GM18868 (cell line): ENCODE results near the gene RIN3.
A peak's percentile ranks its signal among the peaks of the same experiment; 100 is the strongest.

Experiments
- ATAC-seq: cut with Tn5 transposase; IDR thresholded peaks from one replicate; pipeline ENCODE4 v1.9.1; 2021; ENCODE audit warnings: mild to moderate bottlenecking, moderate library complexity; ENCODE audit not compliant: unreplicated experiment

The RIN3 gene

DNA sequence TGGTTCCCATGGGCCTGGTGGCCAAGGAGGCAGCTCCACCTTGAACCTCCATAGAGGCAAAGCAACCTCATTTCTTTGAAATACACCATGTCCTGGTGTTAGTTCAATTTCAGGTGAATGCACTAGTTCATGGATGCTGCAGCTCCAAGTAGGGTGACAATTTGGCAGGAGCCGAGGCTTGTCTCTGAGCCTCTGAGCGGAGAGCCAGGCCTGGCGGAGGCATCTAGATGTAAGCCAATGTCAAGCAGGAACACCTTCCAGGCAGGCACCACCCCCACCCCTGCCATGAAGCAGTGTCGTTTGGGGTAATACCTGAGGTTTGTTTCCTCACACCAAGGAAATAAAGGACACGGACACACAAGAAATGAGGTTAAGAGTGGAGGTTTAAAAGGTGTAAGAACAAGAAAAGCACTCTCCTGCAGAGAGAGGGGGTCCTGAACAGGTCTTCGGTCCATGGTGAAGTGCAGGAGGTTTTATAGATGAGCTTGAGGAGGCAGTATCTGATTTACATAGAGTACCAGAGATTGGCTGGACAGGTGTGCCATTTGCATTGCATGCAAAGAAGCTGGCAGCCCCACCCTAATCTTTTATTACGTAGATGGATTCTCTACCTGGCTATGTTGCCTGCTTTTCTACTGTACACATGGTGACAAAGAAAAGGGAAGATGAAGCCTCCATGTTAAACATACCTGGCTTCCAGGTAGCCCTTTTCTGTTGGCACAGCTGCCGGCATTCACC lies 60.3 kb downstream of the RIN3 start:
- no peak for ATAC-seq

DNA sequence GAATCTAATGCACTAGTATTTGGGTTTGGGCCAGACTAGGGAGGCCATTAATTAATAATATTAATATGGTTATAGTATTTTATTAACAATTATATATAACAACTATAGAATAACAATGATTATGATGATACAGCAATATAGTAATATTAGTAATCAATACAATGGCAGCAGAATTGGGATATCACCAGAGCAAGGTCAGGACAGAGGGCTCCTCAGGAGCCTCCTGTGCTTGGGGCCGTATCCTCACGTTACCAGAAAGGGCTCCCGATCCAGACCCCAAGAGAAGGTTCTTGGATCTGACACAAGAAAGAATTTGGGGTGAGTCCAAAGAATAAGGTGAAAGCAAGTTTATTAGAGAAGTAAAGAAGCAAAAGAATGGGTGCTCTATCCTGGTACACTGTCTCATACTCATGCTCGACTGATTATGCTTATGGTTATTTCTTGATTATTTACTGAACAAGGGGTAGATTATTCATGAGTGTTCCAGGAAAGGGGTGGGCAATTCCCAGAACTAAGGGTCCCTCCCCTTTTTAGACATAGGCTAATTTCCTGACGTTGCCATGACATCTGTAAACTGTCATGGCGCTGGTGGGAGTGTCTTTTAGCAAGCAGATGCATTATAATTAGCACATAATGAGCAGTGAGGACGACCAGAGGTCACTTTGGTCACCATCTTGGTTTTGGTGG lies 61.6 kb downstream of the RIN3 start:
- no peak for ATAC-seq

DNA sequence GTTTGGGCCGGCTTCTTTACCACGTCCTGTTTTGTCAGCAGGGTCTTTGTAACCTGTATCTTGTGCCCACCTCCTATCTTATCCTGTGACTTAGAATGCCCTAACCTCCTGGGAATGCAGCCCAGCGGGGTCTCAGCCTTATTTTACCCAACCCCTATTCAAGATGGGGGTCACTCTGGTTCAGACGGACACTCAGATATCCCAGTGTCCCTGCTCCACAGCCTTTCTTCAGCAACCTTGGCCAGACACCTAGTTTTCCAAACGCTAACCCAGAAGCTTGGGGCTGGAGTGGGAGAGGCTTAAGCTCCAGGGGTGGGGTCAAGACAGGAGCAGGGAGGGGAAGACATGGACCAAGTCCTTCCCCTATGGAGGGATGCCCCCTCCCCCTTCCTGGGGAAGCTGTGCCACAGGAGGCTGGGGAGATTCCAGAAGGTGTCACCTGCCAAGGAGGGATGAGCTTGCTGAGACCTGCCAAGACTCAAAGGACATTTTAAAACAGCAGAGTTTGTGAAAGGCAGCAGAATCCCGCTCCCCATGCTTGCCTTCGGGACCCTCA lies 62.2 kb downstream of the RIN3 start:
- no peak for ATAC-seq

DNA sequence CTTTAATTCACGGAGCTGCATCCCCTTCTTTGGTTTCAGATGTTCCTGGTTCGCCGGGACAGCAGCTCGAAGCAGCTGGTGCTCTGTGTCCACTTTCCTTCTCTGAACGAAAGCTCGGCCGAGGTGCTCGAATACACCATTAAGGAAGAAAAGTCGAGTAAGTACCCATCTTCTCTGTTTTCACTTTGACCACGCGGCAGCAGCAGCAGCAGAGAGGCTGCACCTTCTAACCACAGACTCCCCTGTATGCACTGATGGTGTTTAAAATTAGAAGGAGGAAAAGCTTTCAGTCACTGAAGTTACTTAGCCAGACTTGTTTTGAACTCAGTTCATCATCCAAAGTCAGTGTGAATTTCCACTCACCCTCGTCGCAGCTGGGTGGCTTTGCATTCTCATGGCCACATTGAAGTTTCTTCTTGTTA lies 63.8 kb downstream of the RIN3 start:
- peak; percentile 87 for ATAC-seq

DNA sequence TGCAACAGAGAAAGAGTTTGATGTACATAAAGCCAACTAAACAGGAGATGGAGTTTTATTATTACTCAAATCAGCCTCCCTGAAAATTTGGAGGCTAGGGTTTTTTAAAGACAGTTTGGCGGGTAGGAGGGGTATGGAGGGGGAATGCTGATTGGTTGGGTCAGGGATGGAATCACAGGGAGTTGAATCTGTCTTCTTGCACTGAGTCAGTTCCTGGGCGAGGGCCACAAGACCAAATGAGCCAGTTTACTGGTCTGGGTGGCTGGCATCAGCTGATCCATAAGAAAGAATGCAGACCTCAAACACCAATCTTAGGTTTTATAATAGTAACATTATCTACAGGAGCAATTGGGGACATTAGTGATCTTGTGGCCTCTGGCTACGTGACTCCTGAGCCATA lies 64.9 kb downstream of the RIN3 start:
- no peak for ATAC-seq

DNA sequence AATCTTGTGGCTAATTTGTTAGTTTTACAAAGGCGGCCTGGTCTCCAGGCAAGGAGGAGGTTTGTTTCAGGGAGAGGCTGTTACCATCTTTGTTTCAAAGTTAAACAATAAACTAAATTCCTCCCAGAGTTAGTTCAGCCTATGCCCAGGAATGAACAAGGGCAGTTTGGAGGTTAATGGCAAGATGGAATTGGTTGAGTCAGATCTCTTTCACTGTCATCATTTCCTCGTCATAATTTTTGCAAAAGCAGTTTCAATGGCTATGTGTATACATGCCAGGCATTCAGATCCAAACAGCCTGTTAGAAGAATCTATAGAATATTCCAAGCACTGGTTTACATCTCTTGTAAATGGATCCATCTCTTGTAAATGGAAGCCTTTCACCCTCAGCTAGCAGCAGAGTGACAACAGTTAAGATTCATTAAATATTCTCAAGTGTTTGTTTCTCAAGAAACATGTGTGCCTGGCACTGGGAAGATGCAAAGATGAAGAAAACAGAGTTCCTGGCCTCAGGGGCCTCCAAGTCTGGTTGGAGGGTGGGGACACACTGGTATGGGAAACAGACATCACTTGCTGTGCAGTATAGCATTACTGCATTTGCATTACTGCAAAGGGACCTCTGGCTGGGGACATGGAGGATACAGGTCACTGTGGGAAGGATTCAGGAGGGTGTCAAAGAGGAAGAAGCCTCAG lies 65.8 kb downstream of the RIN3 start:
- no peak for ATAC-seq

DNA sequence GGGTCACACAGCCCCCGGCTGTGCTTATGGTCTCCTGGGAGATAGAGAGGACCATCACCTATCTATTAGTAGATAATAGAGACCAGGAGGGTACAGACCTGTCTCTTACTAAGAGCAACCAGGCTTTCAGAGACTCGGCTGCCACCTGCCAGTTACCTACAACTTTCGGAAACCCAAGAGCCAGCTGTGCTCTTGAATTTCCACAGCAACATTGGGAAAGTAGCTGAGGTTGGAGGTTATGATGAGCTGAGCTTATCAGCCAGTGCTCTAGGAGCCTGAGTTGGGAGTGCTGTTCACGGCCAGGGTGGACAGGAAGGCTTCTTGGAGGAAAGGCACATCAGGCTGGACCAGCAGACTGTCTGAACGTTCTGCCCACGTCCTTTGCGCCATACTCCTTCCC lies 67.6 kb downstream of the RIN3 start:
- no peak for ATAC-seq

DNA sequence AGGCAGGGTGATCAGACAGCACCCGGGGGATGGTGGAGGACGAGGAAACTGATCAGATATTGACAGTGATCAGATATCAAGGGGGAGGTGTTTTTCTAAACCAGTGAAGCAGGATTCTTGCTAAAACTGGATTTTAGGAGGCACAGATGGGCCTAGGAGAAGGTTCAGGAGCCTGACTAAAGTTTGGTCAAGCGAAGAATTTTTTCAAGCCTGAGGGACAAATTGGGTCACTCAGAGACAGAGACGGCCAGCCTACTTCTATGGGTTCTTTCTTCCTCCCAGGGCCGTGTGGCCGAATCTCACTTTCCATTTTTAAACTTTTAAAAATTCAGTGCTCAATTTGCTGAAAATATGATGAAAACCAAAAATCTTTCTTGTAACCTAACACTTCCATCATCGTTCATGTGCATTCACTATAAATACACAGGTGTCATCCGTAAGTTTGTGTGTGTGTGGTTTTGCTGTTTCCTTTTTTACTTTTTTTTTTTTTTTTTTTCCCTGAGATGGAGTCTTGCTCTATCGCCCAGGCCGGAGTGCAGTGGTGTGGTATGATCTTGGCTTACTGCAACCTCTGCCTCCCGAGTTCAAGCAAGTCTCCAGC lies 68.5 kb downstream of the RIN3 start:
- ATAC-seq: no peak

DNA sequence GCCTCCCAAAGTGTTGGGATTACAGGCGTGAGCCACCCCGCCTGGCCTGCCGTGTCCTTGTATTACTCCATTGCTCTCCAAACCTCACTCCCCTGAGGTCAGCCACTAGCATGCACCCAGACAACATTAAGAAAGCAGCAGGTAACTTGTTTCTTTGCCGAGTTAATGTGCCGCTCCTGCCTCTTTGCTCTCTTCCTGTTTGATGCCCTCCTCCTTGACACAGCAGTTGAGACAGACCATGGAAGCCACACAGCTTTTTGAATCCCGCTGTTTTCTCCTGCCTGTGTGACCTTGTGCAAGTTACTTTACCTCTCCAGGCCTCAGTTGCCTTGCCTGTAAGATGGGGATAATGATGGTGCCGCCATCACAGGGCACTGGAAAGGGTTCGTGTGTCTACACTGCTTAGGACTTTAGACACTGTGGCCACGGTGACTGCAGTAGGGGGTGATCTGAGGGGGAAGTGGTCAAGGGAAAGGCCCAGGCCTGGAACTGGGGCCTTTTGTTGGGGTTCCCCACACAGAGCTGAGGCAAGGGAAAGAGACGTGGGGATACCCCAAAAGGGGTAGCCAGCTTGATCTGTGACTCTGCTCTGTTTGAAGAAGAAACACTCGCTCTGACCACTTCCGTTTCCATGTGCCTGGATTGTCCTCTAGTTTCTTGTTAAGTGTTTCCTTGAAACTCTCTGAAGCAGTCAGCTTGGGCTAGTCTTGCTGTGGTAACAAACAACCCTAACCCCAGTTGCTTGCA lies 69.3 kb downstream of the RIN3 start:
- peak; percentile 81 for ATAC-seq

DNA sequence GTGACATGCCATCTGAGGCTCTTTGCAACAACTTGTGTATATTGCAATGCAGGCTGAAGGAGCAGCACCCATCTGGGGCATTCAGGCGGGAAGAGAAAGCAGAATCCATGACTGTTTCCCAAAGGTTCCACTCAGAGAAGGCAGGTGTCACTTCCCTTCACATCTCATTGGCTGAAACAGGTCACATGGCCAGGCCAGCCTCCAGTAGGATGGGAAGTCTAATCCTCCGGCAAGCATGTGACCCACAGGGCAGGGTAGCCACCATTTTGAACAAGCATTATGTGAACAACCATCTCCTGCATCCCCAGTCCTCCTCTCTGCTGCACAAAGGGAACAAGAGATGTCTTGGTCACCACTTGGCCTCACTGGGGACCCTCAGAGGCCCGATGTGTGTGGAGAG lies 70.6 kb downstream of the RIN3 start:
- ATAC-seq: no peak

DNA sequence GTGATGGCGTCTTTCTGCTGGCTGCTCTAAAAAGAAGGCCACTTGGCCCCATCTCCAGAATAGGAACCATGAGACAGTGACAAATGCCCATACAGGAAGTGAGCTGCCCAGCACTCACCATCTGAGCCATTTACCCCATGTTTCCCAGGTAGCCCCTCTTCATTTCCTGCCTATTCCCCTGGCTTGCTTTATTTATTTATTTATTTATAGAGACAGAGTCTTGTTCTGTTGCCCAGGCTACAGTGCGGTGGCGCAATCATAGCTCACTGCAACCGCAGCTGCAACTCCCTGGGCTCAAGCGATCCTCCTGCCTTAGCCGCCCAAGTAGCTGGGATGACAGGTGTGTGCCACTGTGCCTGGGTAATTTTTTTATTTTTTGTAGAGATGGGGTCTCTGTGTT lies 71.2 kb downstream of the RIN3 start:
- no peak for ATAC-seq

DNA sequence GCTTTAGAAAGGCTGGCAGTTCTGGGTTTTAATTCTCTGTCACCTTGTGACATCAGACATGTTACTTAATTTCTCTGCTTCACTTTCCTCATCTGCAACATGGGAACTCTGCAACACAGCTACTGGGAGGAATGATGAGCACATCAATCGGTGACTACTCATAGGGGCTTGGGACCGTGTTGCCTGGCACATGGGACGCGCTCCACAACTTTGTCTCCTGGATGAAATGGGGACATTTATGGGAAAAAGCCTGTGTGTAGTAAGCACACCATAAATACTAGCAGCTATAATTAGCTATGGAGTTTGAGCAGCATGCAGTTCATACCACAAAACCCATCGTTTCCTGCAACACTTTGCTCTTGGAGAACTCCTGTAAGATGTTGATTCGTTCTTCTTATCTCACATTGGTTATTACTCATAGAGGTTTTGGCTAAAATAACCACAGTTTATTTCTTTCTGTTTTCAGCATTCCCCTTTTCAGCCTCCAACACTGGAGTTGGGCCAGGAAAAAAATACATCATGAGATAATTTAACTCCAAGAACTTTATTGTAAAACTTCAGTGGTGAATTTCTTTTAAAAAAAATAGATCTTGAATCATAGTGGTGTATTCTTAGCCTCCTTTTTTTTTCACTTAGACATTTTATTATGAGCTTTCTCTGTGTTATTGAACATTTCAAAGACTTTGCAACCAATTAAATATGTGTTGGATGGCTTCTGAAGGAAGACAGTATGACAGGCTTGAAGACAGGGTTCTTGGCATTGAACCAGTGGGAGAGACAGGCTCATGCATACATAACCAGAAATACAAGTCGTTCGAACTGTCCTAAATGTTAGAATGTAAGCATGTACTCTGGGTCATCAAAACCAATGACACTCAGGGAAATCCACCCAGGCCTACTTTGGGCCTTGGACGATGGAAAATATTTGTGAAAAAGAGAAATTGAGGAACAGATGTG lies 72.7 kb downstream of the RIN3 start:
- no peak for ATAC-seq

DNA sequence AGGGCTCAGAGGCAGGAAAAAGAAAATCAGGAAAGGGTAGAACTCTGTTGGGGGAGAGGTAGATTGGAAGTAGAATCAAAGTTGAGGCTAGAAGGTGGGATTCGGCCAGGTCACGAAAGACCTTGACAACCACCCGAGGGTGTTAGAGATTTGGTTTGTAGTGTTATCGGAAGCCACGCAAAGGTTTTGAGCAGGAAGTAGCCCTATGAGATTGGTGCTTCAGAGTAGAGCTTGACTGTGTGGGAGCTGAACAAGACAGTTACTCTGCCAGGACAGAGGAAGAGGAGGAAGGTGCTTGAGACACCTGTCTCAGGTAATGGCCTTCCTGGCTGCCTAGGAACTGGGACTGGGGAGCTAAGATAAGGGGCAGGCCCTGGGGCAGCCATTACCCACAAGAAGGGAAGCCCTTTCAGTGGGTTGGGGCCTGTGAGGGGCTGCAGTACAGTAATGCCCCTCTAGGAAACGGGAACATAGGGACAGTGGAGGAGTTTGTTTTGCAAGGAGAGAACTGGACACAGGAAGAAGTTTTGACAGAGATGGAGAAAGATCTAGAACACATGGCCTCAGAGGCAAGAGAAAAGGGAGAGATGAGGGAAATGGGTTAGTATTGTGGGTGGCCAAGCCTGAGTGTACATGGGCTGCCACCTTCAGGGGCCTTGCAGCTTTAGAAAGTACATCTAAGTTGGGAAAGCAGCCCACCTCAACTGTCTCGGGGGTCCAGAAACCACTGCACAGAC lies 73.5 kb downstream of the RIN3 start:
- ATAC-seq: no peak

DNA sequence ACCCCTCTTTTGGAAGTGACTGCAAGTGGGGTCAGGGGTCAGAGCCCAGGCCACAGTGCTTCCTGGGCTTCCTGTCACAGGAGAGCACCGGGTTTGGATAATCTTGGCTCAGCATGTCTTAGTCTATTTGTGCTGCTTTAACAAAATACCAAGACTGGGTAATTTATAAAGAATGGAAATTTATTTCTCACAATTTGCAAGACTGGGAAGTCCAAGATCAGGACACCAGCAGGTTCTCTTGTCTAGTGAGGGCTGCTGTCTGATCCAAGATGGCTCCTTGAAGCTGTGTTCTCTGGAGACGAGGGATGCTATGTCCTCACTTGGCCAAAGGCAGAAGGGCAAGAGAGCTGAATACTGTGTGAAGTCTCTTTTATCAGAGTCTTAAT lies 74.1 kb downstream of the RIN3 start:
- no peak for ATAC-seq

DNA sequence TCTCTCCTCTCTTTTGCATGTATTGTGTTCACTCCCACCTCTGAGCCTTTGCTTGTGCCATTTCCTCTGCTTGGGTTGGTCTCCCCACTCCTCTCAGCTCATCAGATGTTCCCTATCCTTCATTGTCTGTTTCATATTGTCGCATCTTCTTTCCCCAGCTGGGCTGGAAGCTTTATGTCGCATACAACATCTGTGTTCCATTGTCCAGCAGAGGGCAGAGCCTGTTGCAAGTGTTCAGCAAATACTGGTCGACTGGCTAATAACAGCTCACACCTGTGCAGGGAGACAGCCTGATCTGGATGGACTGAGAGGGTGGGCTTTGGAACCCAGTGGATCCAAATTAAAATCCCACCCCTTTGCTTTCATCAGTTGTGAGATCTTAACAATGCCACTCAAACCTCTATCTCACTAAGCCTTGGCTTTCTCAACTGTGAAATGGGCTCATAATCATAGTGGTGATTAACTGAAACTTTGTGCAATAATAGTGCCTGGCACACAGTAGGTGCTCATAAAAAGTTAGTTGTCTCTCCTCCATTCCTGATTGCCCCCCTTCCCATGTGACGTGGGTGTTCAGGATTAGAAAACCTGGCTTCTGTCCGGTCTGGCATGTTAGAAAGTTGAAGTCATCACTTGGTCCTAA lies 75.8 kb downstream of the RIN3 start:
- no peak for ATAC-seq

DNA sequence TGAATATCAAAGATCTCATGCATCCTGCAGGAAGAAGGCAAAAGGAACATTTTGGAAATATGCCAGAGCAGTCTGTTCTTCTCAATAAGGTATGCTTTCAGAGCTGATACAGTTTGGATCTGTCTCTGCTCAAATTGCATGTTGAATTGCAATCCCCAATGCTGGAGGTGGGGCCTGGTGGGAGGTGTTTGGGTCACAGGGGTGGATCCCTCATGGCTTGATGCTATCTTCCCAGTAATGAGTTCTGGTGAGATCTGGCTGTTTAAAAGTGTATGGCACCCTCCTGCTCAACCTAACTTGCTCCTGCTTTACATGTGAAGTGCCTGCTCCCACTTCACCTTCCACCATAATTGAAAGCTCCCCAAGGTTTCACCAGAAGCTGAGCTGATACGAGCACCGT lies 76.6 kb downstream of the RIN3 start:
- no peak for ATAC-seq

DNA sequence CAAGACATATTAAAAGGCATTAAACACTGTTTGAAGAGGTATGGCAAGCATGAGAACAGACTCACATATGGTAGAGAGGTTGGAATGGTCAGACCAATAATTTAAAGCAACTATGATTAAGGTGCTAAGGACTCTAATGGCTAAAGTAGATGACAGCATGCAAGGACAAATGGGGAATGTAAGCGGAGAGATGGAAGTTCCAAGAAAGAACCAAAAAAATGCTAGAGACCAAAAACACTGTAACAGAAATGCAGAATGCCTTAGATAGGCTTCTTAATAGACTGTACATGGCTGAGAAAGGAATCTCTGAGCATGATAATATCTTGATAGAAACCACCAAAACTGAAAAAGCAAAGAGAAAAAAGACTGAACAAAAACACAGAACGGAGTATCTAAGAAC lies 77.4 kb downstream of the RIN3 start:
- ATAC-seq: no peak

DNA sequence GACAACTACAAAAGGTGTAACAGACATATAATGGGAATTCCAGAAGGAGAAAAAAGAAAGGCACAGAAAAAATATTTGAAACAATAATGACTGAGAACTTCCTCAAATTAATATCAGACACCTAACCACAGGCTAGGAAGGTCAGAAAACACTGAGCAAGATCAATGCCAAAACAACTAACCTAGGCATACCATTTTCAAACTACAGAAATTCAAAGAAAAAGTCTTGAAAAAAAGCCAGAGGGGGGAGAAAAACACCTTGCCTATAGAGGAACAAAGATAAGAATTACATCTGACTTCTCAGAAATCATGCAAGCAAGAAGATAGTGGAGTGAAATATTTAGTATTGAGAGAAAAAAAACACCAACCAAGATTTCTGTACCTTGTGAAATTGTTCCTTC lies 77.8 kb downstream of the RIN3 start:
- ATAC-seq: no peak
